ENCODE results near the gene PNPLA7. TPM values are rescaled to one million over a fixed set of nuclear protein-coding genes. Genes with fewer than 3 reads are reported as not detected.
A peak's percentile ranks its signal among the peaks of the same experiment; 100 is the strongest.

The PNPLA7 gene
- total RNA-seq, 3 donors from 2014 or later (not counting 1 experiment from before 2014, with no cell fraction given) = 4.3 to 6.4 (median 4.9) TPM

DNA sequence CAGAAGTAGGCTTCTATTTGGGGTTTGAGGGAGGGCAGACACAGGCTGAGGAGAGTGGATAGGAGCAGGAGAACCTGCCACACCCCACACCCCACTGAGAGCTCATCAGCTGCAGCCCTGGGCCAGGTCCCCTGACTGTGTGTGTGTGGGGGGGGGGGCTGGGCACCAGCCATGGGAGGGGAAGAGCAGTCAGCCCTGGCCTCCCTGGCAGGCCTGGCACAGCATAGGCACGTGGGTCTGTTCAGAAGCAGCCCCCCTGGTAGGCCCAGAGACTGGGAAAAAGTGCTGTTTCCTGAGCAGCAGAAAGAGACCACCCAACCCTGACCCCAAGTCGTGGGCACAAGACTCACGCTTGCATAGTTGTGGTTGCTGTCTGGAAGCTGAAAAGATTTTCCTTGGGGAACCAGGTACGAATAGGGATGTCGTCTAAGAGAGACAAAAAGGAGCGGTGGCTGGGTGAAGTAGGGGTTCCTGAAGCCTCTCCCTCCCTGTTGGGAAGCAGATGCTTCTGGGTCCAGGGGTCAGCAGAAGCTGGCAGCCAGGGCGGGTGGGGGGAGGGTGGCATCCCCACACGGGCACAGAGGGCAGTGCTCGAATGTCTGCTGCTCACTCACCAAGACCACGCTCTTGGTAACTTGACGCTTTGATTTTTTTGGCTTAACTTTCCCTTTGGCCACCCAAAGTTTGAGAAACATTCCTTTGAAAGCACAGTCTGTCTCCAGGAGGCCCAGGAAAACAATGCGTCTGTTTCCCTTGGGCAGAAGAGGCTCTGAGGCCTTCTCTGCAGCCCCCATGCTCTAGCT, 93.9 kb downstream of the PNPLA7 start:
- intact Hi-C loops (cut with micrococcal nuclease) = no loop called here
- no peaks in the 10 kb centered on the region for H3K36me3 Mint-ChIP-seq
- peaks cover 71% of the 10 kb centered on the region for H3K4me1 ChIP-seq (ENCODE audit: control insufficient read depth, insufficient read depth, low read length)
- WGBS (ENCODE audit: insufficient coverage) = 80% methylated on average over 12 of the region's 12 CpGs
- H3K27ac ChIP-seq (ENCODE audit: low read length) = no peak overlapping the region
- DNase-seq (no peak), ATAC-seq (no peak)
- peaks cover 6 to 56% of the 10 kb centered on the region in 2 donors for H3K4me1 Mint-ChIP-seq
- H3K27ac Mint-ChIP-seq = peak overlapping the region in 1 of 2 donors; percentile 63
- peak overlapping the region; percentile 63 for H3K4me3 Mint-ChIP-seq
- H3K36me3 ChIP-seq (ENCODE audit: control insufficient read depth, insufficient read depth, low read length) = peaks cover 2% of the 10 kb centered on the region
- no peak overlapping the region for H3K4me3 ChIP-seq (ENCODE audit: low read length)
- TF ChIP-seq, protein P1, sequence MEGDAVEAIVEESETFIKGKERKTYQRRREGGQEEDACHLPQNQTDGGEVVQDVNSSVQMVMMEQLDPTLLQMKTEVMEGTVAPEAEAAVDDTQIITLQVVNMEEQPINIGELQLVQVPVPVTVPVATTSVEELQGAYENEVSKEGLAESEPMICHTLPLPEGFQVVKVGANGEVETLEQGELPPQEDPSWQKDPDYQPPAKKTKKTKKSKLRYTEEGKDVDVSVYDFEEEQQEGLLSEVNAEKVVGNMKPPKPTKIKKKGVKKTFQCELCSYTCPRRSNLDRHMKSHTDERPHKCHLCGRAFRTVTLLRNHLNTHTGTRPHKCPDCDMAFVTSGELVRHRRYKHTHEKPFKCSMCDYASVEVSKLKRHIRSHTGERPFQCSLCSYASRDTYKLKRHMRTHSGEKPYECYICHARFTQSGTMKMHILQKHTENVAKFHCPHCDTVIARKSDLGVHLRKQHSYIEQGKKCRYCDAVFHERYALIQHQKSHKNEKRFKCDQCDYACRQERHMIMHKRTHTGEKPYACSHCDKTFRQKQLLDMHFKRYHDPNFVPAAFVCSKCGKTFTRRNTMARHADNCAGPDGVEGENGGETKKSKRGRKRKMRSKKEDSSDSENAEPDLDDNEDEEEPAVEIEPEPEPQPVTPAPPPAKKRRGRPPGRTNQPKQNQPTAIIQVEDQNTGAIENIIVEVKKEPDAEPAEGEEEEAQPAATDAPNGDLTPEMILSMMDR (IDR thresholded peaks at IDR 0.05) = no peak
- no peaks in the 10 kb centered on the region for H3K9me3 Mint-ChIP-seq
- no peaks in the 10 kb centered on the region for H3K27me3 ChIP-seq (ENCODE audit: control insufficient read depth, insufficient read depth, low read length)
- H3K9me3 ChIP-seq (ENCODE audit: control insufficient read depth, insufficient read depth, low read length) = no peaks in the 10 kb centered on the region
- H3K27me3 Mint-ChIP-seq (ENCODE audit: low read depth in 2 of 2) = no peaks in the 10 kb centered on the region

DNA sequence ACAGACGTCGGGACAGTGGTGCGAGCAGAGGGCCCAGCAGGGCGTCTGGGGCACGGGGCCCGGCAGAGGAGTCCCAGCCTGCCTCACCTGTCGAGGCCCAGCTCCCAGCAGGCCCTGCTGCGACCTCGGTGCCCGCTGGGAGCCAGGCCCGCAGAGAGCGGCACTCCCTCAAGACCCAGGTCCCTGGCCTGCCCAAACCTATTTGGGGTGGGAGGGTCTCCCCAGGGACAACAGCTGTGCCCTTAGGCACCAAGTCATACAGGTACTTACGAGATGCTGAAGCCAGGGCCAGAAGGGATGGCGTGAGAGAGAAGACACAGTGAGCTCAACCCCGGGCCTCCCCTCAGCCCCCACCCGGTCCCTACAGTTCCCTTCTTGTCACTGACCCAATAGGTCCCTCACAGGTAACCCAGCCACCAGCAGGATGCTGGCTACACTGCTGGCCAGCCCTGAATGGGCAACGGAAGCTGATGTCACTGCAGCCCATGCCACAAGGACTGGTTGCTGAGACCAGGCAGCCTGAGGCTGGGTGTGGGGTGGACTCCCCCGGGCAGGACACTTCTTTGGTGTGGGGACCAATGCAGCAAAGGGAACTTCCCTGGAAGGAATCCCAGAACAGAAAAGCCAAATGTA, 94.7 kb downstream of the PNPLA7 start:
- ATAC-seq = no peak
- 96% methylated on average over 18 of the region's 18 CpGs for WGBS (ENCODE audit: insufficient coverage)
- peak overlapping the region in 1 of 2 donors; percentile 63 for H3K27ac Mint-ChIP-seq

DNA sequence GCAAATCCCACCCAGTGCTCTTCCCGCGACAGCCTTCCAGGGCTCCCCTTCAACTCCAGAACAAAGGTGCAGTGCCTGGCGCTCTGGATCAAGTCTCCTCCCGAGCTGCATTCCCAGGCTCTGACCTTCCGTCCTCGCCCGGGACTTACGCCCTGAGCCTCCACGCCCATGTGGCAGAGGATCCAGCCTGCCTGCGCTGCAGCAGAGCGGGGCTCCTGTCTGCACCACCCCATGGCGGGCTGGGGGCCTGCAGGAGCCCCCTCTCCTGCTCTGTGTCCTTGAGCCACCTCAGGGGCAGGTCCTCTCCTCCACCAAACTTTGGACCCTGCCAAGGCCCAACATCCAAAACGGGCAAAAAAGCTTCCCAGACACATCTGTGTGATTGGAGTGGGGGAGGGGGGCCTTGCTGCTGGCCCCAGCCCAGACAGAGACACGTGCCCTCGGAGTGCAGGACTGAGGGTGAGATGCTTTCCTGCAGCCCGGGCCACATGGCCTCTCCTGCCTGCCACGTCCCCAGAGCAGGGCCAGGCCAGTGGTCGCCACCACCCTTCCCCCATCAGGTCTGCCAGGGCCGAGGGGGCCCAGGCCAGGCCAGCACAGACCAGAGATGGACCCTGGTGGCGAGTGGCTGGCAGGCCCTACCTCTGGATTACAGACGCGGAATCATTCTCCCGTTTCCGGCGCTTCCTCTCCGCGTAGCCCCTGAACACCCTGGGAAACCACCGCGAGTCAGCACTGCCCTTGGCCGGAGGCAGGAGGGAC, 95.4 kb downstream of the PNPLA7 start:
- no peak for DNase-seq
- no peak overlapping the region for H3K27ac ChIP-seq (ENCODE audit: low read length)
- intact Hi-C loops (cut with micrococcal nuclease) = no loop called here
- peaks cover 69% of the 10 kb centered on the region for H3K4me1 ChIP-seq (ENCODE audit: control insufficient read depth, insufficient read depth, low read length)
- peaks cover 2% of the 10 kb centered on the region for H3K36me3 ChIP-seq (ENCODE audit: control insufficient read depth, insufficient read depth, low read length)
- no peaks in the 10 kb centered on the region for H3K27me3 ChIP-seq (ENCODE audit: control insufficient read depth, insufficient read depth, low read length)
- H3K27ac Mint-ChIP-seq = peak overlapping the region in 1 of 2 donors; percentile 70
- no peaks in the 10 kb centered on the region for H3K36me3 Mint-ChIP-seq
- WGBS (ENCODE audit: insufficient coverage) = 83% methylated on average over 30 of the region's 30 CpGs
- no peaks in the 10 kb centered on the region for H3K9me3 ChIP-seq (ENCODE audit: control insufficient read depth, insufficient read depth, low read length)
- peaks cover 6 to 57% of the 10 kb centered on the region in 2 donors for H3K4me1 Mint-ChIP-seq
- TF ChIP-seq, protein P1 (IDR thresholded peaks at IDR 0.05) = no peak
- peak overlapping the region; percentile 60 for H3K4me3 Mint-ChIP-seq
- no peaks in the 10 kb centered on the region for H3K27me3 Mint-ChIP-seq (ENCODE audit: low read depth in 2 of 2)
- peak overlapping the region; percentile 27 for H3K4me3 ChIP-seq (ENCODE audit: low read length)
- no peaks in the 10 kb centered on the region for H3K9me3 Mint-ChIP-seq
- no peak for ATAC-seq

More for the DNA sequence above, 94.7 kb downstream of the PNPLA7 start:
- TF ChIP-seq, protein P1 (IDR thresholded peaks at IDR 0.05) = no peak
- Mint-ChIP-seq H3K4me3 (peak overlapping the region; percentile 63), H3K27me3 (ENCODE audit: low read depth in 2 of 2) (no peaks in the 10 kb centered on the region), H3K36me3 (no peaks in the 10 kb centered on the region), H3K9me3 (no peaks in the 10 kb centered on the region), H3K4me1 (peaks cover 6 to 55% of the 10 kb centered on the region in 2 donors)
- no peaks in the 10 kb centered on the region for H3K9me3 ChIP-seq (ENCODE audit: control insufficient read depth, insufficient read depth, low read length)
- peaks cover 69% of the 10 kb centered on the region for H3K4me1 ChIP-seq (ENCODE audit: control insufficient read depth, insufficient read depth, low read length)
- H3K27me3 ChIP-seq (ENCODE audit: control insufficient read depth, insufficient read depth, low read length) = no peaks in the 10 kb centered on the region
- intact Hi-C loops (cut with micrococcal nuclease) = no loop called here
- H3K27ac ChIP-seq (ENCODE audit: low read length) = no peak overlapping the region
- H3K4me3 ChIP-seq (ENCODE audit: low read length) = no peak overlapping the region
- peak in 1 of 2 donors; percentile 15 for DNase-seq
- H3K36me3 ChIP-seq (ENCODE audit: control insufficient read depth, insufficient read depth, low read length) = peaks cover 2% of the 10 kb centered on the region
